ENCODE data around the gene ACKR2.

- TF ChIP-seq, protein P1, sequence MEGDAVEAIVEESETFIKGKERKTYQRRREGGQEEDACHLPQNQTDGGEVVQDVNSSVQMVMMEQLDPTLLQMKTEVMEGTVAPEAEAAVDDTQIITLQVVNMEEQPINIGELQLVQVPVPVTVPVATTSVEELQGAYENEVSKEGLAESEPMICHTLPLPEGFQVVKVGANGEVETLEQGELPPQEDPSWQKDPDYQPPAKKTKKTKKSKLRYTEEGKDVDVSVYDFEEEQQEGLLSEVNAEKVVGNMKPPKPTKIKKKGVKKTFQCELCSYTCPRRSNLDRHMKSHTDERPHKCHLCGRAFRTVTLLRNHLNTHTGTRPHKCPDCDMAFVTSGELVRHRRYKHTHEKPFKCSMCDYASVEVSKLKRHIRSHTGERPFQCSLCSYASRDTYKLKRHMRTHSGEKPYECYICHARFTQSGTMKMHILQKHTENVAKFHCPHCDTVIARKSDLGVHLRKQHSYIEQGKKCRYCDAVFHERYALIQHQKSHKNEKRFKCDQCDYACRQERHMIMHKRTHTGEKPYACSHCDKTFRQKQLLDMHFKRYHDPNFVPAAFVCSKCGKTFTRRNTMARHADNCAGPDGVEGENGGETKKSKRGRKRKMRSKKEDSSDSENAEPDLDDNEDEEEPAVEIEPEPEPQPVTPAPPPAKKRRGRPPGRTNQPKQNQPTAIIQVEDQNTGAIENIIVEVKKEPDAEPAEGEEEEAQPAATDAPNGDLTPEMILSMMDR (conservative IDR thresholded peaks at IDR 0.05; ENCODE audit: low read length) = no peak
- TF ChIP-seq EZH2phosphoT487 (IDR thresholded peaks at IDR 0.05; ENCODE audit: borderline replicate concordance) = no peak
Observed at GRCh38 chr3:42795621-42796181, 13.5 kb upstream of the ACKR2 start.
